ENCODE results near the gene ABI1. TPM values are rescaled to one million over a fixed set of nuclear protein-coding genes. Genes with fewer than 3 reads are reported as not detected.

The ABI1 gene
- polyA plus RNA-seq, 2 of the 4 experiments (the other 2 are of a cell fraction): 35.8 to 67.6 TPM

GRCh38 chr10:26746061-26746460 is 114.7 kb downstream of the ABI1 start (continued):
- TF ChIP-seq CHD4 (IDR thresholded peaks at IDR 0.05; ENCODE audit: borderline replicate concordance): no peak

DNA sequence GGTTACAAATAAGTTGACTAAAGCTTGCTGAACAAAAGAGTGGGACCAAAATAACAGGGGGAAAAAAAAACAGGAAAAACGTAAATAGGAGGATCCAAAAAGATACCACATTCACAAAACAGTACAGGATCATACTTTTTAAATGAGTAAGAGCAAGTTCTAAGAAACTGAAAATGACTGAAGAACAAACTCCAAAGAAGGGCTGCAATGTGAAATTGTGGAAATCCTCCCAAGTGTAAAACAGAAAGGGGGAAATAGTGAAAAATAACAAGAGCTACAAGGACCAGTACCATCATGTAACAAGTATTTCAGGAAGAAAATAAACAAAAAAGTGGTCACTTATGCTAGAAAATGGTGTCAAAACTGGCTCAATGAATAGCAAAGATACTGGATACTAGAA is 116.9 kb downstream of the ABI1 start:
- no peak for DNase-seq (ENCODE audit: low read depth in 1 of 2, low spot score in 1 of 2)
- no peak for FAIRE-seq
- CTCF ChIA-PET: interaction anchor here (1.5 kb wide), 1 partner anchor 138 kb away, joined by 5 read pairs; no protein-coding TSS in a partner anchor
- ATAC-seq: no peak
- no peaks in the 10 kb centered on the region for H3K9me3 ChIP-seq
- WGBS (ENCODE audit: missing lambda C conversion rate): 83% methylated on average over 1 of the region's 1 CpG
- TF ChIP-seq USF2 (IDR thresholded peaks at IDR 0.05) (no peak), MAX (IDR thresholded peaks at IDR 0.05) (no peak), MAFK (IDR thresholded peaks at IDR 0.05; ENCODE audit: partially characterized antibody) (no peak), HEYL (CRISPR knock-in tag; IDR thresholded peaks at IDR 0.05) (no peak), RCOR1 (IDR thresholded peaks at IDR 0.05; ENCODE audit: low read depth, low read length) (no peak), RARB (CRISPR knock-in tag; IDR thresholded peaks at IDR 0.05) (no peak), JUN (IDR thresholded peaks at IDR 0.05) (no peak), POLR2AphosphoS2 (conservative IDR thresholded peaks at IDR 0.05; ENCODE audit: low read length) (no peak), NFE2L2 (conservative IDR thresholded peaks at IDR 0.05; ENCODE audit: low read length) (no peak), MAZ (IDR thresholded peaks at IDR 0.05; ENCODE audit: borderline replicate concordance, low read depth, low read length) (no peak), CHD4 (IDR thresholded peaks at IDR 0.05; ENCODE audit: borderline replicate concordance) (no peak), ZC3H11A (IDR thresholded peaks at IDR 0.05) (no peak), RFX5 (IDR thresholded peaks at IDR 0.05) (no peak), TFCP2L1 (CRISPR knock-in tag; IDR thresholded peaks at IDR 0.05) (no peak), BHLHE40 (IDR thresholded peaks at IDR 0.05; ENCODE audit: low read depth, low read length) (no peak), TP53 (CRISPR knock-in tag; IDR thresholded peaks at IDR 0.05) (no peak)
- TF ChIP-seq, protein P1, sequence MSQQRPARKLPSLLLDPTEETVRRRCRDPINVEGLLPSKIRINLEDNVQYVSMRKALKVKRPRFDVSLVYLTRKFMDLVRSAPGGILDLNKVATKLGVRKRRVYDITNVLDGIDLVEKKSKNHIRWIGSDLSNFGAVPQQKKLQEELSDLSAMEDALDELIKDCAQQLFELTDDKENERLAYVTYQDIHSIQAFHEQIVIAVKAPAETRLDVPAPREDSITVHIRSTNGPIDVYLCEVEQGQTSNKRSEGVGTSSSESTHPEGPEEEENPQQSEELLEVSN (IDR thresholded peaks at IDR 0.05; ENCODE audit: borderline replicate concordance, low read depth): no peak
- TF ChIP-seq, protein P2, sequence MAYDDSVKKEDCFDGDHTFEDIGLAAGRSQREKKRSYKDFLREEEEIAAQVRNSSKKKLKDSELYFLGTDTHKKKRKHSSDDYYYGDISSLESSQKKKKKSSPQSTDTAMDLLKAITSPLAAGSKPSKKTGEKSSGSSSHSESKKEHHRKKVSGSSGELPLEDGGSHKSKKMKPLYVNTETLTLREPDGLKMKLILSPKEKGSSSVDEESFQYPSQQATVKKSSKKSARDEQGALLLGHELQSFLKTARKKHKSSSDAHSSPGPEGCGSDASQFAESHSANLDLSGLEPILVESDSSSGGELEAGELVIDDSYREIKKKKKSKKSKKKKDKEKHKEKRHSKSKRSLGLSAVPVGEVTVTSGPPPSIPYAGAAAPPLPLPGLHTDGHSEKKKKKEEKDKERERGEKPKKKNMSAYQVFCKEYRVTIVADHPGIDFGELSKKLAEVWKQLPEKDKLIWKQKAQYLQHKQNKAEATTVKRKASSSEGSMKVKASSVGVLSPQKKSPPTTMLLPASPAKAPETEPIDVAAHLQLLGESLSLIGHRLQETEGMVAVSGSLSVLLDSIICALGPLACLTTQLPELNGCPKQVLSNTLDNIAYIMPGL (CRISPR knock-in tag; IDR thresholded peaks at IDR 0.05; ENCODE audit: borderline replicate concordance): no peak
- TF ChIP-seq, protein P3, sequence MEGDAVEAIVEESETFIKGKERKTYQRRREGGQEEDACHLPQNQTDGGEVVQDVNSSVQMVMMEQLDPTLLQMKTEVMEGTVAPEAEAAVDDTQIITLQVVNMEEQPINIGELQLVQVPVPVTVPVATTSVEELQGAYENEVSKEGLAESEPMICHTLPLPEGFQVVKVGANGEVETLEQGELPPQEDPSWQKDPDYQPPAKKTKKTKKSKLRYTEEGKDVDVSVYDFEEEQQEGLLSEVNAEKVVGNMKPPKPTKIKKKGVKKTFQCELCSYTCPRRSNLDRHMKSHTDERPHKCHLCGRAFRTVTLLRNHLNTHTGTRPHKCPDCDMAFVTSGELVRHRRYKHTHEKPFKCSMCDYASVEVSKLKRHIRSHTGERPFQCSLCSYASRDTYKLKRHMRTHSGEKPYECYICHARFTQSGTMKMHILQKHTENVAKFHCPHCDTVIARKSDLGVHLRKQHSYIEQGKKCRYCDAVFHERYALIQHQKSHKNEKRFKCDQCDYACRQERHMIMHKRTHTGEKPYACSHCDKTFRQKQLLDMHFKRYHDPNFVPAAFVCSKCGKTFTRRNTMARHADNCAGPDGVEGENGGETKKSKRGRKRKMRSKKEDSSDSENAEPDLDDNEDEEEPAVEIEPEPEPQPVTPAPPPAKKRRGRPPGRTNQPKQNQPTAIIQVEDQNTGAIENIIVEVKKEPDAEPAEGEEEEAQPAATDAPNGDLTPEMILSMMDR (IDR thresholded peaks at IDR 0.05): no peak
- POLR2A ChIA-PET: no interaction called here
- no peak overlapping the region for H3K27ac ChIP-seq
- H3K4me3 ChIP-seq: no peak overlapping the region
- H3K4me1 ChIP-seq: no peaks in the 10 kb centered on the region
- no peak overlapping the region for H3K4me2 ChIP-seq

- WGBS (ENCODE audit: missing lambda C conversion rate): 99% methylated on average over 2 of the region's 2 CpGs
- Histone ChIP-seq H3K27ac (no peak overlapping the region), H3K4me1 (no peaks in the 10 kb centered on the region), H3K9me3 (no peaks in the 10 kb centered on the region), H3K4me2 (no peak overlapping the region), H3K4me3 (no peak overlapping the region)
- ChIA-PET POLR2A (no interaction called here), CTCF (interaction anchor here (1.5 kb wide), 1 partner anchor 139 kb away, joined by 5 read pairs; no protein-coding TSS in a partner anchor)
- FAIRE-seq (no peak), ATAC-seq (no peak), DNase-seq (ENCODE audit: low read depth in 1 of 2, low spot score in 1 of 2) (no peak)
- TF ChIP-seq ESRRA (IDR thresholded peaks at IDR 0.05; ENCODE audit: borderline replicate concordance, low read length) (no peak), BHLHE40 (IDR thresholded peaks at IDR 0.05; ENCODE audit: low read depth, low read length) (no peak)
- TF ChIP-seq, protein P3 (IDR thresholded peaks at IDR 0.05): no peak
Measured at GRCh38 chr10:26743091-26743490, 117.7 kb downstream of the ABI1 start.

All from A549 (cell line).